Measurements from ENCODE around the gene PI4K2A.
"Not testable (repeated sequence)": the region's sequence is repeated elsewhere in the genome, so short reads cannot be mapped to it uniquely, and the experiment has no call there.

PI4K2A gene

GRCh38 chr10:97632949-97633884, 7.3 kb upstream of the PI4K2A start, which contains the start of gene MORN4:
TSS of gene MORN4 (minus strand) at chr10:97633500. CDS start at chr10:97619653, 13,847 bp downstream.
- peak; percentile 56 for DNase-seq

GRCh38 chr10:97633921-97634320, 6.5 kb upstream of the PI4K2A start:
- no peak for DNase-seq

GRCh38 chr10:97635577-97635976, 4.9 kb upstream of the PI4K2A start:
- no peak for DNase-seq

GRCh38 chr10:97639090-97639489, 1.4 kb upstream of the PI4K2A start:
- DNase-seq: not testable (repeated sequence)

GRCh38 chr10:97640868-97641811, 669 bp downstream of the PI4K2A start:
- DNase-seq: no peak

GRCh38 chr10:97642471-97643159, 2.1 kb downstream of the PI4K2A start:
- DNase-seq: not testable (repeated sequence)

GRCh38 chr10:97643441-97643985, 3.0 kb downstream of the PI4K2A start:
- DNase-seq: no peak

- DNase-seq: no peak
These were observed 4.5 kb downstream of the PI4K2A start for GRCh38 chr10:97644936-97645335.

- no peak for DNase-seq
These were observed 7.1 kb downstream of the PI4K2A start for GRCh38 chr10:97647556-97647955.

- no peak for DNase-seq
These were observed 8.3 kb downstream of the PI4K2A start for GRCh38 chr10:97648562-97649404.

GRCh38 chr10:97649405-97649750, 8.9 kb downstream of the PI4K2A start:
- DNase-seq: not testable (repeated sequence)

- no peak for DNase-seq
These were observed 10.3 kb downstream of the PI4K2A start for GRCh38 chr10:97650726-97651125.

GRCh38 chr10:97651773-97652172, 11.3 kb downstream of the PI4K2A start:
- no peak for DNase-seq

- DNase-seq: no peak
These were observed 16.3 kb downstream of the PI4K2A start for GRCh38 chr10:97656777-97657176.

- no peak for DNase-seq
These were observed 19.1 kb downstream of the PI4K2A start for GRCh38 chr10:97659589-97659988.

- DNase-seq: no peak
These were observed 23.9 kb downstream of the PI4K2A start for GRCh38 chr10:97664282-97664850.

- DNase-seq: no peak
These were observed 26.5 kb downstream of the PI4K2A start for GRCh38 chr10:97666992-97667391.

GRCh38 chr10:97667463-97667862, 27.0 kb downstream of the PI4K2A start:
- DNase-seq: no peak

- DNase-seq: no peak
These were observed 29.1 kb downstream of the PI4K2A start for GRCh38 chr10:97669571-97669970.

- no peak for DNase-seq
These were observed 33.5 kb downstream of the PI4K2A start for GRCh38 chr10:97673736-97674525.
